Common myeloid progenitor, CD34-positive (primary cell): Measurements from ENCODE around the gene CNKSR3.

Source experiments
- CTCF ChIA-PET: fragments of 350-600 bp; sonication (Branson Sonifier 250); formaldehyde crosslinking; loops from one replicate; lab custom pipeline; 2021; ENCODE audit warnings: antibody characterized with exemption; lab: Charles Lee
- POLR2A ChIA-PET: fragments of 350-600 bp; sonication (Branson Sonifier 250); formaldehyde crosslinking; loops from one replicate; lab custom pipeline; 2021; ENCODE audit warnings: antibody characterized with exemption; lab: Charles Lee
- DNase-seq, 3 donors: peaks; one replicate each; pipeline versions ENCODE4 v3.0.0 to v3.0.0-alpha.2; 2013
- H3K27ac ChIP-seq, 2 experiments: 1 replicate in 1 of 2; 2 replicates in 1 of 2; pipeline ENCODE4 v1.7.0; 2013; ENCODE audit warnings: inconsistent platforms in 2 of 2, low read length in 2 of 2, mild to moderate bottlenecking in 2 of 2, low read depth in 1 of 2, moderate library complexity in 1 of 2; ENCODE audit not compliant: severe bottlenecking in 2 of 2, insufficient read depth in 1 of 2, poor library complexity in 1 of 2
- H3K27me3 ChIP-seq, 5 experiments: replicated peaks in 2 of 5; 1 replicate in 3 of 5; 2 replicates in 2 of 5; pipeline versions ENCODE4 v1.6.1 to v1.7.0; 2013; ENCODE audit warnings: low read length in 4 of 5, mild to moderate bottlenecking in 2 of 5, moderate library complexity in 2 of 5, inconsistent platforms in 1 of 5; ENCODE audit not compliant: insufficient read depth in 5 of 5, control insufficient read depth in 4 of 5
- H3K36me3 ChIP-seq, 4 experiments: 1 replicate in 2 of 4; 2 replicates in 2 of 4; pipeline versions ENCODE4 v1.6.1 to v1.7.0; 2013; ENCODE audit warnings: low read length in 3 of 4, control low read depth in 1 of 4, mild to moderate bottlenecking in 1 of 4; ENCODE audit not compliant: control insufficient read depth in 4 of 4, insufficient read depth in 4 of 4
- H3K4me1 ChIP-seq, 4 experiments: 1 replicate in 3 of 4; 2 replicates in 1 of 4; pipeline versions ENCODE4 v1.6.1 to v1.7.1; 2013; ENCODE audit warnings: low read length in 3 of 4, mild to moderate bottlenecking in 3 of 4, control low read depth in 1 of 4, inconsistent platforms in 1 of 4, moderate library complexity in 1 of 4; ENCODE audit not compliant: control insufficient read depth in 4 of 4, insufficient read depth in 4 of 4; ENCODE audit errors: control extremely low read depth in 1 of 4
- H3K4me3 ChIP-seq, 7 experiments: 1 replicate in 4 of 7; 2 replicates in 3 of 7; pipeline versions ENCODE4 v1.5.1 to v1.7.0; 2013; ENCODE audit warnings: mild to moderate bottlenecking in 7 of 7, low read length in 6 of 7, moderate library complexity in 6 of 7, inconsistent platforms in 2 of 7, low read depth in 2 of 7, control low read depth in 1 of 7; ENCODE audit not compliant: insufficient read depth in 4 of 7, control insufficient read depth in 1 of 7; ENCODE audit errors: extremely low read depth in 1 of 7
- H3K9me3 ChIP-seq, 5 experiments: 1 replicate in 4 of 5; 2 replicates in 1 of 5; pipeline versions ENCODE4 v1.6.1 to v1.7.1; 2013; ENCODE audit warnings: low read length in 4 of 5, mild to moderate bottlenecking in 2 of 5, inconsistent platforms in 1 of 5, low read depth in 1 of 5, moderate library complexity in 1 of 5; ENCODE audit not compliant: control insufficient read depth in 4 of 5, insufficient read depth in 2 of 5; ENCODE audit errors: control extremely low read depth in 1 of 5
- WGBS: methylation state at CpG from one replicate; pipeline ENCODE4 v1.1.5; 2013; ENCODE audit not compliant: insufficient coverage; 5-methylcytosine and 5-hydroxymethylcytosine counted together

The CNKSR3 gene

GRCh38 chr6:154481521-154482013 is 28.9 kb downstream of the CNKSR3 start:
- peaks cover 0 to 18% (median 12%) of the 10 kb centered on the region in 4 experiments for H3K4me1 ChIP-seq
- no peaks in the 10 kb centered on the region for H3K9me3 ChIP-seq
- no peaks in the 10 kb centered on the region for H3K27me3 ChIP-seq
- no peak overlapping the region for H3K4me3 ChIP-seq
- ChIA-PET POLR2A (no interaction called here), CTCF (no interaction called here)
- DNase-seq = peak in 2 of 3 donors; percentile 27 to 34
- 71% methylated on average over 3 of the region's 3 CpGs for WGBS
- no peak overlapping the region for H3K27ac ChIP-seq
- no peaks in the 10 kb centered on the region for H3K36me3 ChIP-seq

GRCh38 chr6:154479771-154480639 is 30.5 kb downstream of the CNKSR3 start:
- Histone ChIP-seq H3K27ac (no peak overlapping the region), H3K27me3 (no peaks in the 10 kb centered on the region), H3K4me3 (no peak overlapping the region), H3K36me3 (no peaks in the 10 kb centered on the region), H3K4me1 (peaks cover 0 to 18% (median 12%) of the 10 kb centered on the region in 4 experiments), H3K9me3 (no peaks in the 10 kb centered on the region)
- ChIA-PET POLR2A (no interaction called here), CTCF (no interaction called here)
- DNase-seq = no peak
- 67% methylated on average over 7 of the region's 12 CpGs for WGBS

- CTCF ChIA-PET = no interaction called here
These were observed 31.1 kb downstream of the CNKSR3 start for GRCh38 chr6:154479351-154479769.

GRCh38 chr6:154478701-154479060 is 31.8 kb downstream of the CNKSR3 start:
- ChIA-PET CTCF (interaction anchor here (0.6 to 2.0 kb wide), 2 partner anchors 17 to 33 kb away, joined by 3 to 6 read pairs; no protein-coding TSS in a partner anchor), POLR2A (no interaction called here)
- no peak overlapping the region for H3K4me3 ChIP-seq
- no peaks in the 10 kb centered on the region for H3K9me3 ChIP-seq
- H3K4me1 ChIP-seq = peaks cover 0 to 18% (median 12%) of the 10 kb centered on the region in 4 experiments
- H3K36me3 ChIP-seq = no peaks in the 10 kb centered on the region
- H3K27ac ChIP-seq = no peak overlapping the region
- H3K27me3 ChIP-seq = no peaks in the 10 kb centered on the region
- no peak for DNase-seq
- no CpG with 5 or more reads among the region's 1 CpG for WGBS

More at GRCh38 chr6:154479351-154479769, 31.1 kb downstream of the CNKSR3 start:
- H3K27me3 ChIP-seq = no peaks in the 10 kb centered on the region
- DNase-seq = no peak
- POLR2A ChIA-PET = no interaction called here
- no peak overlapping the region for H3K27ac ChIP-seq
- no peaks in the 10 kb centered on the region for H3K36me3 ChIP-seq
- WGBS = 95% methylated on average over 8 of the region's 9 CpGs
- H3K4me3 ChIP-seq = no peak overlapping the region
- H3K4me1 ChIP-seq = peaks cover 0 to 18% (median 12%) of the 10 kb centered on the region in 4 experiments
- no peaks in the 10 kb centered on the region for H3K9me3 ChIP-seq

- ChIA-PET CTCF (interaction anchor here (0.5 to 2.0 kb wide), 4 partner anchors 17 to 37 kb away, joined by 3 to 6 read pairs (median 4); no protein-coding TSS in a partner anchor), POLR2A (no interaction called here)
- Histone ChIP-seq H3K27me3 (no peaks in the 10 kb centered on the region), H3K9me3 (no peaks in the 10 kb centered on the region), H3K27ac (no peak overlapping the region), H3K36me3 (no peaks in the 10 kb centered on the region), H3K4me3 (no peak overlapping the region), H3K4me1 (peaks cover 0 to 18% (median 12%) of the 10 kb centered on the region in 4 experiments)
- WGBS = 64% methylated on average over 12 of the region's 12 CpGs
- peak; percentile 16 to 79 (median 74) for DNase-seq
These were observed 32.3 kb downstream of the CNKSR3 start for GRCh38 chr6:154478021-154478700.

GRCh38 chr6:154476494-154476893 is 34.0 kb downstream of the CNKSR3 start:
- H3K36me3 ChIP-seq = no peaks in the 10 kb centered on the region
- peaks cover 0 to 15% (median 11%) of the 10 kb centered on the region in 4 experiments for H3K4me1 ChIP-seq
- no peaks in the 10 kb centered on the region for H3K9me3 ChIP-seq
- no peak for DNase-seq
- no peaks in the 10 kb centered on the region for H3K27me3 ChIP-seq
- 100% methylated on average over 4 of the region's 4 CpGs for WGBS
- POLR2A ChIA-PET = no interaction called here
- H3K27ac ChIP-seq = no peak overlapping the region
- H3K4me3 ChIP-seq = no peak overlapping the region
- CTCF ChIA-PET = interaction anchor here (1.9 kb wide), 1 partner anchor 29 kb away, joined by 4 read pairs; no protein-coding TSS in a partner anchor
